A673 (cell line): ENCODE results near the gene GRB14. TPM values are rescaled to one million over a fixed set of nuclear protein-coding genes. Genes with fewer than 3 reads are reported as not detected.

Source experiments
- BruUV-seq: library from RNA; stranded (reverse); fragments of 400-500 nt; replicated peaks from 2 replicates; lab custom pipeline; 2021; lab: Mats Ljungman, UMichigan
- CTCF ChIA-PET: fragments of 300-600 bp; sonication (Branson Sonifier 250); formaldehyde crosslinking; loops from one replicate; lab custom pipeline; 2022; ENCODE audit warnings: antibody characterized with exemption; lab: Charles Lee
- POLR2A ChIA-PET: fragments of 300-600 bp; sonication (Branson Sonifier 250); formaldehyde crosslinking; loops from one replicate; lab custom pipeline; 2022; ENCODE audit warnings: antibody characterized with exemption; ENCODE audit not compliant: low non-redundant PET; lab: Charles Lee
- DNase-seq: peaks from one replicate; pipeline ENCODE4 v3.0.0-alpha.2; 2015; ENCODE audit warnings: low spot score
- H3K27ac ChIP-seq: fragments of 200-600 bp; sonication (generic); 2 replicates; pipeline ENCODE4 v1.5.1; 2016; ENCODE audit warnings: mixed run types, low read depth, mild to moderate bottlenecking, mixed read lengths, antibody characterized with exemption, low read length; ENCODE audit not compliant: poor library complexity, severe bottlenecking
- H3K27me3 ChIP-seq: fragments of 200-600 bp; sonication (generic); replicated peaks from 2 replicates; pipeline ENCODE4 v1.6.1; 2017; ENCODE audit warnings: mixed run types, low read depth, mild to moderate bottlenecking, mixed read lengths, antibody characterized with exemption, low read length; ENCODE audit not compliant: insufficient read depth, poor library complexity
- H3K36me3 ChIP-seq: fragments of 200-600 bp; sonication (generic); 2 replicates; pipeline ENCODE4 v1.6.1; 2016; ENCODE audit warnings: mixed run types, mild to moderate bottlenecking, mixed read lengths, antibody characterized with exemption, low read length; ENCODE audit not compliant: insufficient read depth, poor library complexity, severe bottlenecking
- H3K4me1 ChIP-seq: fragments of 200-600 bp; sonication (generic); 2 replicates; pipeline ENCODE4 v1.6.1; 2017; ENCODE audit warnings: mixed run types, mild to moderate bottlenecking, mixed read lengths, antibody characterized with exemption, low read length; ENCODE audit not compliant: insufficient read depth, poor library complexity, severe bottlenecking
- H3K4me3 ChIP-seq: fragments of 200-600 bp; sonication (generic); 2 replicates; pipeline ENCODE4 v1.5.1; 2016; ENCODE audit warnings: low read depth, mixed run types, mild to moderate bottlenecking, mixed read lengths, low read length; ENCODE audit not compliant: poor library complexity, severe bottlenecking
- H3K9me3 ChIP-seq: fragments of 200-600 bp; sonication (generic); 2 replicates; pipeline ENCODE4 v1.6.1; 2016; ENCODE audit warnings: mixed run types, low read depth, mild to moderate bottlenecking, mixed read lengths, antibody characterized with exemption, low read length; ENCODE audit not compliant: poor library complexity, severe bottlenecking
- CTCF ChIP-seq: fragments of 300-800, 200-600 bp; sonication (generic); conservative IDR thresholded peaks from 2 replicates; pipeline ENCODE4 v1.5.1; 2017; ENCODE audit warnings: low read depth, mild to moderate bottlenecking, antibody characterized with exemption, low read length, moderate library complexity, mixed read lengths
- EZH2 ChIP-seq: fragments of 200-600 bp; sonication (generic); IDR thresholded peaks from 2 replicates; pipeline ENCODE4 v1.6.1; 2017; ENCODE audit warnings: borderline replicate concordance, low read depth, mild to moderate bottlenecking, mixed read lengths, antibody characterized with exemption, low read length; ENCODE audit not compliant: poor library complexity, severe bottlenecking
- intact Hi-C: fragments of 100-400 bp; cut with micrococcal nuclease; formaldehyde crosslinking; loops from one replicate; pipeline ENCODE4 v1.10.0; 2022; ENCODE audit not compliant: unreplicated experiment
- total RNA-seq: library from RNA; stranded (reverse); gene quantifications from 2 replicates; pipeline ENCODE4 v1.2.3, GENCODE V29; 2021

The GRB14 gene
- total RNA-seq, 1 experiment from 2014 or later = 0.73 TPM

GRCh38 chr2:164655336-164655735 is 34.1 kb upstream of the GRB14 start:
- no TSS peak for BruUV-seq
- ChIA-PET POLR2A (no interaction called here), CTCF (no interaction called here)
- intact Hi-C loops = no loop called here
- H3K4me3 ChIP-seq = no peak overlapping the region
- H3K27ac ChIP-seq = no peak overlapping the region
- no peak for TF ChIP-seq CTCF
- TF ChIP-seq EZH2 = no peak
- H3K4me1 ChIP-seq = no peaks in the 10 kb centered on the region
- no peaks in the 10 kb centered on the region for H3K36me3 ChIP-seq
- peaks cover under 1% of the 10 kb centered on the region for H3K9me3 ChIP-seq
- no peak for DNase-seq
- H3K27me3 ChIP-seq = no peaks in the 10 kb centered on the region

GRCh38 chr2:164651361-164651760 is 30.1 kb upstream of the GRB14 start:
- ChIA-PET CTCF (no interaction called here), POLR2A (no interaction called here)
- Histone ChIP-seq H3K36me3 (no peaks in the 10 kb centered on the region), H3K27ac (no peak overlapping the region), H3K27me3 (no peaks in the 10 kb centered on the region), H3K9me3 (peaks cover 12% of the 10 kb centered on the region), H3K4me3 (no peak overlapping the region), H3K4me1 (no peaks in the 10 kb centered on the region)
- no peak for TF ChIP-seq EZH2
- TF ChIP-seq CTCF = no peak
- BruUV-seq = no TSS peak
- intact Hi-C loops = no loop called here
- no peak for DNase-seq

GRCh38 chr2:164644036-164644700 is 22.9 kb upstream of the GRB14 start:
- no peak for TF ChIP-seq EZH2
- no peak for TF ChIP-seq CTCF
- Histone ChIP-seq H3K36me3 (no peaks in the 10 kb centered on the region), H3K4me3 (no peak overlapping the region), H3K27me3 (no peaks in the 10 kb centered on the region), H3K27ac (no peak overlapping the region), H3K9me3 (peaks cover under 1% of the 10 kb centered on the region), H3K4me1 (no peaks in the 10 kb centered on the region)
- CTCF ChIA-PET = no interaction called here
- DNase-seq = no peak
- intact Hi-C loops = no loop called here
- POLR2A ChIA-PET = no interaction called here
- no TSS peak for BruUV-seq
